Esophagus (tissue), 2 donors: ENCODE data around the gene LDB3. TPM values are rescaled to one million over a fixed set of nuclear protein-coding genes. Genes with fewer than 3 reads are reported as not detected.

Experiments used
- H3K27ac ChIP-seq, 2 donors: one replicate each; pipeline ENCODE4 v1.5.1; 2013; ENCODE audit warnings: low read depth in 2 of 2, mild to moderate bottlenecking in 2 of 2, inconsistent platforms in 1 of 2, low read length in 1 of 2, moderate library complexity in 1 of 2
- H3K27me3 ChIP-seq, 2 donors: one replicate each; pipeline ENCODE4 v1.6.1; 2013; ENCODE audit warnings: low read length in 2 of 2, control low read depth in 1 of 2, mild to moderate bottlenecking in 1 of 2; ENCODE audit not compliant: insufficient read depth in 2 of 2, control insufficient read depth in 1 of 2
- H3K36me3 ChIP-seq, 2 donors: one replicate each; pipeline ENCODE4 v1.6.1; 2013; ENCODE audit warnings: low read length in 1 of 2; ENCODE audit not compliant: control insufficient read depth in 2 of 2, insufficient read depth in 2 of 2
- H3K4me1 ChIP-seq, 2 donors: one replicate each; pipeline ENCODE4 v1.6.1; 2013; ENCODE audit warnings: low read length in 1 of 2; ENCODE audit not compliant: control insufficient read depth in 2 of 2, insufficient read depth in 2 of 2
- H3K4me3 ChIP-seq, 2 donors: one replicate each; pipeline ENCODE4 v1.5.1; 2013; ENCODE audit warnings: low read length in 2 of 2, mild to moderate bottlenecking in 2 of 2, low read depth in 1 of 2, moderate library complexity in 1 of 2
- H3K9me3 ChIP-seq, 2 donors: one replicate each; pipeline ENCODE4 v1.6.1; 2013; ENCODE audit warnings: mild to moderate bottlenecking in 2 of 2, low read depth in 1 of 2, low read length in 1 of 2, moderate library complexity in 1 of 2; ENCODE audit not compliant: control insufficient read depth in 2 of 2, insufficient read depth in 1 of 2
- WGBS, 2 donors: extraction: QIAGEN DNeasy Blood & Tissue Kit; methylation state at CpG; one replicate each; pipeline ENCODE4 v1.1.7; 2013; 5-methylcytosine and 5-hydroxymethylcytosine counted together
- polyA plus RNA-seq, 2 donors: library from polyadenylated mRNA; stranded (reverse); fragments of 200-250 nt; gene quantifications; one replicate each; pipeline ENCODE4 v1.2.3, GENCODE V29; 2013
- donor health status: healthy with polysubstance abuse.
- donor health status: Bipolar disorder and iron deficiency.

LDB3 gene
- polyA plus RNA-seq, 2 donors = 1.4 to 2.4 TPM

- H3K4me3 ChIP-seq = no peak overlapping the region
- peak overlapping the region in 1 of 2 donors; percentile 23 for H3K27ac ChIP-seq
- no peaks in the 10 kb centered on the region for H3K9me3 ChIP-seq
- WGBS, 2 donors = 93 to 95% methylated on average over 16 of the region's 16 CpGs
- H3K4me1 ChIP-seq = peaks cover 0 to 8% of the 10 kb centered on the region in 2 donors
- H3K36me3 ChIP-seq = no peaks in the 10 kb centered on the region
- no peaks in the 10 kb centered on the region for H3K27me3 ChIP-seq
Measured at GRCh38 chr10:86709396-86710185, 41.3 kb downstream of the LDB3 start.

DNA sequence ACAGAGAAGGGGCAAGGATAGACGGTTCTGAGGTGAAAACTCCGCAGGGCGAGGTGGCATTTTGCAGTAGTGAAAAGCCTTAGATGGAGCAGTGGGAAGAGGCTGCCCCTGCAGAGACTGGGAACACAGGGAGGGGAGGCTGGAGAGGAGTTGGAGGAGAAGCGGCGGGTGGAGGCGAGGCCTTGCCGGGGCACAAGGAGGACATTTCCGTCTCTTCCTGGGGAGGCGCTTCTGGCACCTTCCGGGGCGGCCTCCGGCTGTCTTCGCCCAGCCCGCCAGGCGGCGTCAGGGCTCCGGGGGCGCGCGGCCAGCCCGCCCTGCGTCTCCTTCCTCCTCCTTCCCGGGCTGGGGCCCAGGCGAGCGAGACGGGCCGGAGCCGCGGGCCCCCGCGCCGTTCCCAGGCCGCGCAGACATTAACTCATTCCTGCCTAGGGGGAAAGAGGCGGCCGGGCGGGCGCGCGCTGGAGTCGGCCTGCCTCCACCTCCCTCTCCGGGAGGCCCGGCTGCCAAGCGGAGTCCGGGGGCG, 42.7 kb downstream of the LDB3 start:
- Histone ChIP-seq H3K4me3 (peak overlapping the region; percentile 69 to 78), H3K27ac (peak overlapping the region; percentile 94 to 96), H3K9me3 (no peaks in the 10 kb centered on the region), H3K27me3 (no peaks in the 10 kb centered on the region), H3K36me3 (no peaks in the 10 kb centered on the region), H3K4me1 (peaks cover 0 to 8% of the 10 kb centered on the region in 2 donors)
- WGBS, 2 donors = 3 to 5% methylated on average over 29 to 46 of the region's 46 CpGs

DNA sequence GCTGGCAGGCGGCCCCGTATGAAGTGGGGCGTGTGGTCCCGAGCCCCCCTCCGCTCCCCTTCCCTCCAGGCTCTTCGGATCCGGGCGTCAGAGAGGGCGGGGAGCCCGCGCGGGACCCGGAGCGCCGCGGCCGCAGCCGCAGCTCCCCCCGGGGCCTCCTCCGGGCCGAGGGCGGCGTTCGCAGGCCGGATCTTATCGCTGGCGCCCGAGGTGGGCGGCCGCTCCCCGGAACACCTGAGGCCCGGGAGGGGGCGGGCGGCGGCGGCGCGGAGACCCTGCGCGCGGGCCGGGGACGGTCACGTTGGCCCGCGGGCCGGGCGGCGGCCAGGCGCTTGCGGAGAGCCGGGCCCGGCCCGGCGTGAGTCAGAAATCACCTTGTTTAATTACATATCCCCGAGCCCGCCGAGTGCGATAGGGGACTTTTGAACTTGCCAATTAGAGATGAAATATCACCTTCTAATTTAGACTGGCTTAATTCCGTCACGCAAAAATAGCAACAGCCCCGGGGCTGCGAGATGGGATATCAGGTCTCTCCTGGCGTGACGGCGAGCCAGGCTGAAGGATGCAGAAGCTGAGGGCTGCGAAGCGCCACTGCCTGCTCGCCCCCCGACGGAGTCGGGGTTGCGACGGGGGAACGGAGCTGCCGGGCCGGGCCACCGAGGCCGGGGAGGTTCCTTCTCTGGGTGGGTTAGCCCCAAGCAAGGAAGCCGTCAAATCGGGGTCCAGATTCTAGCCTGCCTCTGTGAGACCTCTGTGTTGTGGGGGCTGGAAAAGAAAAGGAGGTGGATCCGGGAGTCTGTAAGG, 43.4 kb downstream of the LDB3 start:
- peaks cover 0 to 8% of the 10 kb centered on the region in 2 donors for H3K4me1 ChIP-seq
- WGBS, 2 donors = 1% methylated on average over 69 to 82 of the region's 82 CpGs
- no peaks in the 10 kb centered on the region for H3K27me3 ChIP-seq
- peak overlapping the region; percentile 69 to 78 for H3K4me3 ChIP-seq
- H3K36me3 ChIP-seq = no peaks in the 10 kb centered on the region
- H3K9me3 ChIP-seq = no peaks in the 10 kb centered on the region
- H3K27ac ChIP-seq = peak overlapping the region; percentile 94 to 96

GRCh38 chr10:86712317-86712707, 44.0 kb downstream of the LDB3 start:
- H3K4me3 ChIP-seq = peak overlapping the region; percentile 69 to 78
- WGBS, 2 donors = 45 to 48% methylated on average over 9 of the region's 9 CpGs

GRCh38 chr10:86715156-86715795, 47.0 kb downstream of the LDB3 start:
- no peaks in the 10 kb centered on the region for H3K27me3 ChIP-seq
- H3K27ac ChIP-seq = no peak overlapping the region
- no peak overlapping the region for H3K4me3 ChIP-seq
- peaks cover 0 to 8% of the 10 kb centered on the region in 2 donors for H3K4me1 ChIP-seq
- H3K36me3 ChIP-seq = no peaks in the 10 kb centered on the region
- 76 to 80% methylated on average over 6 of the region's 6 CpGs for WGBS, 2 donors
- no peaks in the 10 kb centered on the region for H3K9me3 ChIP-seq

More at GRCh38 chr10:86712317-86712707, 44.0 kb downstream of the LDB3 start:
- Histone ChIP-seq H3K9me3 (no peaks in the 10 kb centered on the region), H3K4me1 (peaks cover 0 to 8% of the 10 kb centered on the region in 2 donors), H3K36me3 (no peaks in the 10 kb centered on the region), H3K27me3 (no peaks in the 10 kb centered on the region), H3K27ac (peak overlapping the region; percentile 94 to 96)

GRCh38 chr10:86715836-86716235, 47.5 kb downstream of the LDB3 start:
- WGBS, 2 donors = 68 to 81% methylated on average over 5 of the region's 5 CpGs
- H3K4me3 ChIP-seq = no peak overlapping the region
- H3K4me1 ChIP-seq = peaks cover 0 to 5% of the 10 kb centered on the region in 2 donors
- no peaks in the 10 kb centered on the region for H3K36me3 ChIP-seq
- no peaks in the 10 kb centered on the region for H3K27me3 ChIP-seq
- H3K27ac ChIP-seq = no peak overlapping the region
- H3K9me3 ChIP-seq = no peaks in the 10 kb centered on the region

- H3K36me3 ChIP-seq = no peaks in the 10 kb centered on the region
- no peaks in the 10 kb centered on the region for H3K27me3 ChIP-seq
- 90 to 93% methylated on average over 13 of the region's 13 CpGs for WGBS, 2 donors
- no peak overlapping the region for H3K27ac ChIP-seq
- H3K9me3 ChIP-seq = no peaks in the 10 kb centered on the region
- H3K4me3 ChIP-seq = no peak overlapping the region
- peaks cover 0 to 3% of the 10 kb centered on the region in 2 donors for H3K4me1 ChIP-seq
Measured at GRCh38 chr10:86716466-86716865, 48.2 kb downstream of the LDB3 start.

GRCh38 chr10:86718556-86718955, 50.2 kb downstream of the LDB3 start:
- 92 to 93% methylated on average over 8 of the region's 8 CpGs for WGBS, 2 donors
- Histone ChIP-seq H3K36me3 (no peaks in the 10 kb centered on the region), H3K27ac (no peak overlapping the region), H3K27me3 (no peaks in the 10 kb centered on the region), H3K9me3 (no peaks in the 10 kb centered on the region), H3K4me3 (no peak overlapping the region), H3K4me1 (no peaks in the 10 kb centered on the region)

- H3K27me3 ChIP-seq = no peaks in the 10 kb centered on the region
- WGBS, 2 donors = 77 to 85% methylated on average over 5 of the region's 5 CpGs
- H3K36me3 ChIP-seq = no peaks in the 10 kb centered on the region
- H3K27ac ChIP-seq = no peak overlapping the region
- no peaks in the 10 kb centered on the region for H3K4me1 ChIP-seq
- H3K4me3 ChIP-seq = no peak overlapping the region
- no peaks in the 10 kb centered on the region for H3K9me3 ChIP-seq
Measured at GRCh38 chr10:86721232-86721631, 52.9 kb downstream of the LDB3 start.
